BLaER1 treated with 17β-estradiol and CSF1 and Interleukin-3, amounts not matched to agents 10 nM and 100 nM (cell line): ENCODE measurements around the gene CMC4.
A peak's percentile ranks its signal among the peaks of the same experiment; 100 is the strongest.

Experiments
- H3K27ac ChIP-seq, 11 experiments: shearing (Covaris generic); formaldehyde crosslinking; 2 replicates each; pipeline ENCODE4 v1.8.1; 2022
- H3K27me3 ChIP-seq, 11 experiments: shearing (Covaris generic); formaldehyde crosslinking; 2 replicates each; pipeline ENCODE4 v1.8.1; 2022
- H3K36me3 ChIP-seq, 11 experiments: shearing (Covaris generic); formaldehyde crosslinking; 2 replicates each; pipeline ENCODE4 v1.8.1; 2022
- H3K4me1 ChIP-seq, 10 experiments: shearing (Covaris generic); formaldehyde crosslinking; 2 replicates each; pipeline ENCODE4 v1.8.1; 2022
- H3K4me2 ChIP-seq, 11 experiments: shearing (Covaris generic); formaldehyde crosslinking; 2 replicates each; pipeline ENCODE4 v1.8.1; 2022
- H3K4me3 ChIP-seq, 10 experiments: shearing (Covaris generic); formaldehyde crosslinking; 2 replicates each; pipeline ENCODE4 v1.8.1; 2022
- H3K9ac ChIP-seq, 11 experiments: shearing (Covaris generic); formaldehyde crosslinking; 2 replicates each; pipeline ENCODE4 v1.8.1; 2022
- H3K9me3 ChIP-seq, 11 experiments: shearing (Covaris generic); formaldehyde crosslinking; replicated peaks in 1 of 11; 2 replicates each; pipeline ENCODE4 v1.8.1; 2022
- H4K20me1 ChIP-seq, 11 experiments: shearing (Covaris generic); formaldehyde crosslinking; 2 replicates each; pipeline ENCODE4 v1.8.1; 2022
- Cebpa-rat ChIP-seq, 11 experiments: shearing (Covaris generic); IDR thresholded peaks; 2 replicates each; pipeline ENCODE4 v1.8.1; 2022

The CMC4 gene

DNA sequence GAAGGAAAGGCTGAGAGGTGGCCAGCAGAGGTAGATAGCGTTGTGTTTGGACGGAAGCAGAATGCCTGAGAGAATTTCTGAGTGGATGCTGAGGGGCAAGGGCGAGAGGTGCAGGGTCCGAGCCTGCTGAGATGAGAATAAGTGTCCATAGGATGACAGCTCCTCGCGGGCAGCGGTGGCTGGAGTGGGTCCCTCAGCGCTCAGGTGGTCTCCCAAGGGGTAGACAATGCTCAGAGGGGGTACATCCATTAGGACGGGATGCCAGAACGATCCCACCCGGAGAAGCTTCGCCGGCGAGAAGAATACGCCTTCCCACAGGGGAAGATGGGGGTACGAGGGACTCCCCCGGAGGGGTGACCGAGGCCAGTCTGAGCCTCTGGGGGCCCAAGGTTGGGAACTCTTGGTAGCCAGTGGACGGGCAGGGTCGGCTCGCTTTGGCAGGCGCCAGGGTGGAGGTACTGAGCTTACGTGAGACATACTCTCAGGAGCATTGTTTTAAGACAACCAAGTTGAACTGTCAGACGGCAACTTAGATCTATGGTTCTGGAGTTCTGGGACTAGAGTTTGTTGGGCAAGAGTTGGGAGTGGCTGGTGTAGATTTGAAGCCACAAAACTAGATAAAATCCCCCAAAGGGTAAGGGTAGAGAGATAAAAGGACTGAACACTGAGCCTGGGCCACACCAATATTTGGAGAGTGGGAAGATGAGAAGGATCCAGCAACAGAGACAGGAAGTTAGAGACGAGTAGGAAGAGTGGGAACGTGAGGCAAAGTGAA is 16.2 kb upstream of the CMC4 start:
- H3K27ac ChIP-seq = no peak overlapping the region
- peaks cover 0 to 9% (median 0%) of the 10 kb centered on the region in 10 experiments; a peak in 1 of 20 replicates for H3K4me1 ChIP-seq
- H3K36me3 ChIP-seq = peaks cover 11 to 64% (median 34%) of the 10 kb centered on the region in 11 experiments; a peak in 21 of 22 replicates
- TF ChIP-seq Cebpa-rat (IDR thresholded peaks at IDR 0.05) = no peak
- no peaks in the 10 kb centered on the region for H3K9me3 ChIP-seq
- no peak overlapping the region for H3K9ac ChIP-seq
- no peak overlapping the region for H3K4me2 ChIP-seq
- peaks cover 0 to 4% (median 0%) of the 10 kb centered on the region in 11 experiments; a peak in 4 of 22 replicates for H4K20me1 ChIP-seq
- no peak overlapping the region for H3K4me3 ChIP-seq
- H3K27me3 ChIP-seq = peaks cover 27 to 99% (median 88%) of the 10 kb centered on the region in 11 experiments

DNA sequence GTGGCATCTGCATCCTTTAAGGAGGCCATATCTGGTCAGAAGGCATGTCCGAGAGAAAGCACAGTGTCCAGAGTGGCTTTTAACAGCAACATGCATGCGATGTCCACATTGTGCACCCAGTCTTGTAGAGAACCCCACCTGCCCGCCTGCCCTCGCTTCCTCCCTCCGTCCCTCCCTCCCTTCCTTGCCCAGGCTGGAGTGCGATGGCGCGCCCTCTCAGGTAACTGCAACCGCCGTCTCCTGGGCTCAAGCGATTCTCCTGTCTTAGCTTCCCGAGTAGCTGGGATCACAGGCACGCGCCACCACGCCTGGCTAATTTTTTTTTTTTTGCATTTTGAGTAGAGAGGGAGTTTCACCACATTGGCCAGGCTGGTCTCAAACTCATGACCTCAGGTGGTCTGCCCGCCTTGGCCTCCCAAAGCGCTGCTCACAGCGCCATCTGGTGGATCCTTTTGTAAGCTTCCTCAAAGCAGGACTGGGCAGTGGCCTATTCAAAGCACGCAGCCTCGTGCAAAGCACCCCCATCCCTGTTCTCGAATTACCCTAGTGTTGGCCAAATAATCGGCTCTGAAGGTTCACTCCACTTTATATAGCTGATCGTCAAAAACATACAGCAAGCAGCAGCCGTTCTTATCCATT is 15.4 kb upstream of the CMC4 start:
- H3K9ac ChIP-seq = no peak overlapping the region
- peaks cover 30 to 100% (median 93%) of the 10 kb centered on the region in 11 experiments; a peak in 21 of 22 replicates for H3K27me3 ChIP-seq
- no peak overlapping the region for H3K4me3 ChIP-seq
- peaks cover 0 to 4% (median 0%) of the 10 kb centered on the region in 11 experiments; a peak in 3 of 22 replicates for H4K20me1 ChIP-seq
- no peak for TF ChIP-seq Cebpa-rat (IDR thresholded peaks at IDR 0.05)
- no peak overlapping the region for H3K4me2 ChIP-seq
- no peak overlapping the region for H3K27ac ChIP-seq
- H3K4me1 ChIP-seq = peaks cover 0 to 9% (median 0%) of the 10 kb centered on the region in 10 experiments; a peak in 1 of 20 replicates
- H3K36me3 ChIP-seq = peaks cover 11 to 63% (median 34%) of the 10 kb centered on the region in 11 experiments; a peak in 21 of 22 replicates
- no peaks in the 10 kb centered on the region for H3K9me3 ChIP-seq

DNA sequence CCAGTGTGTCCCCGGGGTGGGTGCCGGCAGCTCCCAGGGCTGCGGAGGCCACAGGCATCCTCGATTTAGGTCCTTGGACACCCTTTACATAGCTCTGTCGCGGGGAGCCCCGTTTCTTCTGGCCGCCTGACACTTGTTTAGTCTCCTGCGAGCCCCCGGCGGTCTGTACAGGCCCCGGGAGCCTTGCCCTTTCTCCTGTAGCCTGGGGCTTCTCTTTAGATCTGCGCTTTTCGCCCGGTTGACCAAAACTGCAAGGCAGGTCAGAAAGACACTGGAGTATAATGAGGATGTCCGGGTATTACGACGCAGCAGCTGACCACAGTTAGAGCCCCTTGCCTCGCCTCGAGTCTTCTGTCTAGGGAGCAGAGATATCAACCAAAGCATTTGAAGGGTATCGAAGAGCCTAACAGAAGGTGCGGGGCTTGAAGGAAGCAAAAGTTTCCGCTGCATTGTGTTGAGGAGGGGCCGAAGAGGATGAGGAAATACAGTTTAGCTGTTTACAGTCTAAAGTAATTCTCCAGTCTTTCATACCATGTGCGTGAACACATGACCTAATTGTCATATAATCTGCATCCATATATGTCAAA is 851 bp upstream of the CMC4 start:
- peaks cover 44 to 92% (median 81%) of the 10 kb centered on the region in 11 experiments for H3K27me3 ChIP-seq
- H4K20me1 ChIP-seq = peaks cover 0 to 26% (median 4%) of the 10 kb centered on the region in 11 experiments; a peak in 8 of 22 replicates
- peak overlapping the region; percentile 61 to 75 (median 72) for H3K4me3 ChIP-seq
- peaks cover 25 to 40% (median 28%) of the 10 kb centered on the region in 10 experiments for H3K4me1 ChIP-seq
- peak overlapping the region; percentile 73 to 87 (median 84) for H3K27ac ChIP-seq
- no peak for TF ChIP-seq Cebpa-rat (IDR thresholded peaks at IDR 0.05)
- peaks cover 0 to 3% (median 0%) of the 10 kb centered on the region in 11 experiments; a peak in 1 of 22 replicates for H3K9me3 ChIP-seq
- H3K9ac ChIP-seq = peak overlapping the region; percentile 82 to 90 (median 85)
- peaks cover 13 to 31% (median 17%) of the 10 kb centered on the region in 11 experiments; a peak in 18 of 22 replicates for H3K36me3 ChIP-seq
- peak overlapping the region; percentile 60 to 82 (median 74) for H3K4me2 ChIP-seq

DNA sequence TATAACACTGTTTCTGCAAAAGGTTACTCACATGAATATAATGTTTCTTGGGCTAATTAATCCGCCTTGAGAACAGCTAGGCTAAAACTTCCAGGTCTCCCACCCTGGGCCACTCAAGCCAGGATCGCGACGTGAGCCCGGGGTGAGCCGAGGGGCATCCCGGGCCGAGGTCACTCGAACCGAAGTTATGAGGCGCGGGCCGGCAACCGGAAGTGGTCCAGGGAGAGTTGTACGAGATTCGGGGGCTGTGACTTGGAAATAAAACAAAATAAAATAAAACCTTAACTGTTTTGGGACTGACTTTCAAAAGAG is 317 bp downstream of the CMC4 start:
- H3K4me3 ChIP-seq = peak overlapping the region; percentile 58 to 75 (median 72)
- peak overlapping the region; percentile 42 to 81 (median 70) for H3K4me2 ChIP-seq
- peaks cover 0 to 3% (median 0%) of the 10 kb centered on the region in 11 experiments; a peak in 1 of 22 replicates for H3K9me3 ChIP-seq
- H3K4me1 ChIP-seq = peaks cover 25 to 40% (median 28%) of the 10 kb centered on the region in 10 experiments
- H4K20me1 ChIP-seq = peaks cover 0 to 34% (median 6%) of the 10 kb centered on the region in 11 experiments; a peak in 9 of 22 replicates
- H3K36me3 ChIP-seq = peaks cover 1 to 20% (median 7%) of the 10 kb centered on the region in 11 experiments; a peak in 17 of 22 replicates
- H3K27me3 ChIP-seq = peaks cover 45 to 92% (median 81%) of the 10 kb centered on the region in 11 experiments
- H3K27ac ChIP-seq = peak overlapping the region; percentile 71 to 91 (median 87)
- H3K9ac ChIP-seq = peak overlapping the region; percentile 79 to 91 (median 87)
- no peak for TF ChIP-seq Cebpa-rat (IDR thresholded peaks at IDR 0.05)

GRCh38 chrX:155070038-155070437 is 898 bp downstream of the CMC4 start:
- Histone ChIP-seq H3K4me2 (peak overlapping the region; percentile 42 to 81 (median 70)), H3K4me1 (peaks cover 25 to 40% (median 28%) of the 10 kb centered on the region in 10 experiments), H3K9ac (peak overlapping the region; percentile 79 to 91 (median 87)), H4K20me1 (peaks cover 0 to 29% (median 6%) of the 10 kb centered on the region in 11 experiments; a peak in 10 of 22 replicates), H3K4me3 (peak overlapping the region; percentile 58 to 75 (median 72)), H3K36me3 (peaks cover 0 to 15% (median 1%) of the 10 kb centered on the region in 11 experiments; a peak in 11 of 22 replicates), H3K9me3 (peaks cover 0 to 3% (median 0%) of the 10 kb centered on the region in 11 experiments; a peak in 1 of 22 replicates), H3K27me3 (peaks cover 45 to 92% (median 81%) of the 10 kb centered on the region in 11 experiments), H3K27ac (peak overlapping the region; percentile 71 to 91 (median 87); a peak in 20 of 22 replicates)
- TF ChIP-seq Cebpa-rat (IDR thresholded peaks at IDR 0.05) = no peak

DNA sequence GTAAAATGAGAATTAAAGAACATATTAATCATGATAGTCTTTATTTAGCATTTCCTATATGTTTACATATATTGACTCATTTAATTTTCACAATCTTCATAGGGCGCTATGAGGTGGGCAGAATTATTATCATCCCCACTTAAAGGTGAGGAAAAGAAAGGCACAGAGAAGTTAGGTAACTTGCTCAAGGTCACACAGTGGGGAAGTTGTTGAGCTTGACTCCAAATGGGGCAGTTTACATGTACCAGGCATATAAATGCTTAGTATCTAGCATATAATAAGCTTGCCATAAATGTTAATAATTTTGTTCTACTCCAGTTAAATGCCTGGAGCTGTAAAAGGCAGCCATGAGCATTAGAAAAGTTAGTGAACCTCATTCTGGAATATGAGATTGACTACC is 1.5 kb downstream of the CMC4 start:
- Histone ChIP-seq H3K27ac (no peak overlapping the region), H3K4me1 (peaks cover 25 to 40% (median 28%) of the 10 kb centered on the region in 10 experiments), H3K9ac (peak overlapping the region in 10 of 11 experiments; percentile 79 to 91 (median 88); a peak in 15 of 22 replicates), H3K36me3 (peaks cover 0 to 12% (median 0%) of the 10 kb centered on the region in 11 experiments; a peak in 8 of 22 replicates), H3K4me2 (peak overlapping the region; percentile 42 to 81 (median 70); a peak in 21 of 22 replicates), H4K20me1 (peaks cover 0 to 33% (median 6%) of the 10 kb centered on the region in 11 experiments; a peak in 10 of 22 replicates), H3K9me3 (peaks cover 0 to 3% (median 0%) of the 10 kb centered on the region in 11 experiments; a peak in 1 of 22 replicates), H3K4me3 (peak overlapping the region in 9 of 10 experiments; percentile 59 to 75 (median 72); a peak in 16 of 20 replicates), H3K27me3 (peaks cover 48 to 92% (median 84%) of the 10 kb centered on the region in 11 experiments)
- no peak for TF ChIP-seq Cebpa-rat (IDR thresholded peaks at IDR 0.05)

GRCh38 chrX:155068165-155068564 is 2.8 kb downstream of the CMC4 start:
- Histone ChIP-seq H3K9me3 (peaks cover 0 to 3% (median 0%) of the 10 kb centered on the region in 11 experiments; a peak in 1 of 22 replicates), H3K27ac (no peak overlapping the region), H3K27me3 (peaks cover 48 to 92% (median 84%) of the 10 kb centered on the region in 11 experiments), H4K20me1 (peaks cover 0 to 33% (median 6%) of the 10 kb centered on the region in 11 experiments; a peak in 10 of 22 replicates), H3K9ac (no peak overlapping the region), H3K4me2 (peak overlapping the region in 2 of 11 experiments; percentile 13 to 64; a peak in 3 of 22 replicates), H3K36me3 (peaks cover 0 to 2% (median 0%) of the 10 kb centered on the region in 11 experiments; a peak in 2 of 22 replicates), H3K4me1 (peaks cover 16 to 28% (median 20%) of the 10 kb centered on the region in 10 experiments), H3K4me3 (no peak overlapping the region)
- TF ChIP-seq Cebpa-rat (IDR thresholded peaks at IDR 0.05) = no peak
